ENCODE results near the gene LSAMP.

LSAMP gene

GRCh38 chr3:116432795-116433194 lies 12.5 kb downstream of the LSAMP start:
- Histone ChIP-seq H3K4me3 (replicated peaks; ENCODE audit: low read depth, low read length) (no peak overlapping the region), H3K27me3 (replicated peaks; ENCODE audit: control insufficient read depth, insufficient read depth, low read length) (no peaks in the 10 kb centered on the region), H3K36me3 (ENCODE audit: control insufficient read depth, insufficient read depth, low read length) (no peaks in the 10 kb centered on the region)
- DNase-seq (ENCODE audit: extremely low read depth, insufficient read length), result no peak
- no peak for TF ChIP-seq CTCF (IDR thresholded peaks at IDR 0.05; ENCODE audit: insufficient read depth, low read length, poor library complexity, severe bottlenecking)

GRCh38 chr3:116429479-116430269 lies 15.6 kb downstream of the LSAMP start:
- DNase-seq (ENCODE audit: extremely low read depth, insufficient read length), result no peak

GRCh38 chr3:116426036-116426435 lies 19.3 kb downstream of the LSAMP start:
- no peaks in the 10 kb centered on the region for H3K27me3 ChIP-seq (replicated peaks; ENCODE audit: control insufficient read depth, insufficient read depth, low read length)
- no peak for TF ChIP-seq CTCF (IDR thresholded peaks at IDR 0.05; ENCODE audit: insufficient read depth, low read length, poor library complexity, severe bottlenecking)
- no peak overlapping the region for H3K4me3 ChIP-seq (replicated peaks; ENCODE audit: low read depth, low read length)
- H3K36me3 ChIP-seq (ENCODE audit: control insufficient read depth, insufficient read depth, low read length), result no peaks in the 10 kb centered on the region
- DNase-seq (ENCODE audit: extremely low read depth, insufficient read length), result no peak

More at GRCh38 chr3:116429479-116430269, 15.6 kb downstream of the LSAMP start:
- Histone ChIP-seq H3K36me3 (ENCODE audit: control insufficient read depth, insufficient read depth, low read length) (no peaks in the 10 kb centered on the region), H3K4me3 (replicated peaks; ENCODE audit: low read depth, low read length) (no peak overlapping the region), H3K27me3 (replicated peaks; ENCODE audit: control insufficient read depth, insufficient read depth, low read length) (no peaks in the 10 kb centered on the region)
- no peak for TF ChIP-seq CTCF (IDR thresholded peaks at IDR 0.05; ENCODE audit: insufficient read depth, low read length, poor library complexity, severe bottlenecking)

- no peaks in the 10 kb centered on the region for H3K36me3 ChIP-seq (ENCODE audit: control insufficient read depth, insufficient read depth, low read length)
Measured at GRCh38 chr3:116425126-116425525, 20.2 kb downstream of the LSAMP start.

GRCh38 chr3:116423945-116424344 lies 21.3 kb downstream of the LSAMP start:
- H3K36me3 ChIP-seq (ENCODE audit: control insufficient read depth, insufficient read depth, low read length), result no peaks in the 10 kb centered on the region
- no peak for DNase-seq (ENCODE audit: extremely low read depth, insufficient read length)
- H3K4me3 ChIP-seq (replicated peaks; ENCODE audit: low read depth, low read length), result no peak overlapping the region
- TF ChIP-seq CTCF (IDR thresholded peaks at IDR 0.05; ENCODE audit: insufficient read depth, low read length, poor library complexity, severe bottlenecking), result no peak
- H3K27me3 ChIP-seq (replicated peaks; ENCODE audit: control insufficient read depth, insufficient read depth, low read length), result no peaks in the 10 kb centered on the region

More at GRCh38 chr3:116425126-116425525, 20.2 kb downstream of the LSAMP start:
- Histone ChIP-seq H3K4me3 (replicated peaks; ENCODE audit: low read depth, low read length) (no peak overlapping the region), H3K27me3 (replicated peaks; ENCODE audit: control insufficient read depth, insufficient read depth, low read length) (no peaks in the 10 kb centered on the region)
- TF ChIP-seq CTCF (IDR thresholded peaks at IDR 0.05; ENCODE audit: insufficient read depth, low read length, poor library complexity, severe bottlenecking), result no peak
- no peak for DNase-seq (ENCODE audit: extremely low read depth, insufficient read length)

Data from GM06990 (cell line).